DND-41 (cell line): ENCODE results near the gene STAP2.

Experiments
- EZH2 ChIP-seq: IDR thresholded peaks from 3 replicates; pipeline ENCODE4 v1.6.1; 2012; ENCODE audit warnings: borderline replicate concordance, low read depth, mild to moderate bottlenecking, moderate library complexity, low read length, inconsistent platforms; ENCODE audit not compliant: severe bottlenecking
- TF ChIP-seq, protein P1 (sequence below): IDR thresholded peaks from 2 replicates; pipeline ENCODE4 v1.5.1; 2012; ENCODE audit warnings: borderline replicate concordance, low read length, moderate library complexity, mild to moderate bottlenecking; ENCODE audit not compliant: poor library complexity, severe bottlenecking; ENCODE audit errors: extremely low read depth

GRCh38 chr19:4354282-4354681 is 15.7 kb upstream of the STAP2 start:
- TF ChIP-seq, protein P1, sequence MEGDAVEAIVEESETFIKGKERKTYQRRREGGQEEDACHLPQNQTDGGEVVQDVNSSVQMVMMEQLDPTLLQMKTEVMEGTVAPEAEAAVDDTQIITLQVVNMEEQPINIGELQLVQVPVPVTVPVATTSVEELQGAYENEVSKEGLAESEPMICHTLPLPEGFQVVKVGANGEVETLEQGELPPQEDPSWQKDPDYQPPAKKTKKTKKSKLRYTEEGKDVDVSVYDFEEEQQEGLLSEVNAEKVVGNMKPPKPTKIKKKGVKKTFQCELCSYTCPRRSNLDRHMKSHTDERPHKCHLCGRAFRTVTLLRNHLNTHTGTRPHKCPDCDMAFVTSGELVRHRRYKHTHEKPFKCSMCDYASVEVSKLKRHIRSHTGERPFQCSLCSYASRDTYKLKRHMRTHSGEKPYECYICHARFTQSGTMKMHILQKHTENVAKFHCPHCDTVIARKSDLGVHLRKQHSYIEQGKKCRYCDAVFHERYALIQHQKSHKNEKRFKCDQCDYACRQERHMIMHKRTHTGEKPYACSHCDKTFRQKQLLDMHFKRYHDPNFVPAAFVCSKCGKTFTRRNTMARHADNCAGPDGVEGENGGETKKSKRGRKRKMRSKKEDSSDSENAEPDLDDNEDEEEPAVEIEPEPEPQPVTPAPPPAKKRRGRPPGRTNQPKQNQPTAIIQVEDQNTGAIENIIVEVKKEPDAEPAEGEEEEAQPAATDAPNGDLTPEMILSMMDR = no peak
- TF ChIP-seq EZH2 = no peak
